HEK293 (cell line): Measurements from ENCODE around the gene RNF182.

Experiments used
- IKZF3 ChIP-seq: fragments of 450-650 bp; IDR thresholded peaks from 2 replicates; pipeline ENCODE4 v1.5.0; 2018; ENCODE audit warnings: missing biosample characterization, mild to moderate bottlenecking, missing genetic modification characterization, moderate library complexity
- ZNF132 ChIP-seq: fragments of 450-650 bp; formaldehyde crosslinking; IDR thresholded peaks from 2 replicates; pipeline ENCODE4 v1.5.1; 2017; ENCODE audit warnings: missing biosample characterization, missing genetic modification characterization, borderline replicate concordance
- ZNF223 ChIP-seq: fragments of 450-650 bp; formaldehyde crosslinking; IDR thresholded peaks from 2 replicates; pipeline ENCODE4 v1.5.1; 2016; ENCODE audit warnings: missing biosample characterization, missing genetic modification characterization
- ZNF274 ChIP-seq, 2 experiments: fragments of 200-500 bp in 1 of 2; fragments of 450-650 bp in 1 of 2; sonication (Bioruptor generic) in 1 of 2; formaldehyde crosslinking in 1 of 2; IDR thresholded peaks; 2 replicates each; pipeline versions ENCODE4 v1.5.1 to v1.6.1; 2014 to 2016; ENCODE audit warnings: borderline replicate concordance in 1 of 2, inconsistent platforms in 1 of 2, low read length in 1 of 2, missing biosample characterization in 1 of 2, missing genetic modification characterization in 1 of 2
- ZNF654 ChIP-seq: fragments of 450-650 bp; formaldehyde crosslinking; IDR thresholded peaks from 2 replicates; pipeline ENCODE4 v1.5.1; 2016; ENCODE audit warnings: low read depth, missing biosample characterization, missing genetic modification characterization
- ZNF76 ChIP-seq: fragments of 450-650 bp; formaldehyde crosslinking; IDR thresholded peaks from 2 replicates; pipeline ENCODE4; 2016; ENCODE audit warnings: low read depth, missing biosample characterization, missing genetic modification characterization, borderline replicate concordance
- TF ChIP-seq, protein P1 (sequence below): fragments of 450-650 bp; formaldehyde crosslinking; IDR thresholded peaks from 2 replicates; pipeline ENCODE4 v1.5.1; 2016; ENCODE audit warnings: missing biosample characterization, missing genetic modification characterization

GRCh38 chr6:14022673-14023072, 97.9 kb downstream of the RNF182 start:
- no peak for TF ChIP-seq IKZF3 (tag by site-specific recombination)
- no peak for TF ChIP-seq ZNF76
- no peak for TF ChIP-seq ZNF654
- TF ChIP-seq, protein P1, sequence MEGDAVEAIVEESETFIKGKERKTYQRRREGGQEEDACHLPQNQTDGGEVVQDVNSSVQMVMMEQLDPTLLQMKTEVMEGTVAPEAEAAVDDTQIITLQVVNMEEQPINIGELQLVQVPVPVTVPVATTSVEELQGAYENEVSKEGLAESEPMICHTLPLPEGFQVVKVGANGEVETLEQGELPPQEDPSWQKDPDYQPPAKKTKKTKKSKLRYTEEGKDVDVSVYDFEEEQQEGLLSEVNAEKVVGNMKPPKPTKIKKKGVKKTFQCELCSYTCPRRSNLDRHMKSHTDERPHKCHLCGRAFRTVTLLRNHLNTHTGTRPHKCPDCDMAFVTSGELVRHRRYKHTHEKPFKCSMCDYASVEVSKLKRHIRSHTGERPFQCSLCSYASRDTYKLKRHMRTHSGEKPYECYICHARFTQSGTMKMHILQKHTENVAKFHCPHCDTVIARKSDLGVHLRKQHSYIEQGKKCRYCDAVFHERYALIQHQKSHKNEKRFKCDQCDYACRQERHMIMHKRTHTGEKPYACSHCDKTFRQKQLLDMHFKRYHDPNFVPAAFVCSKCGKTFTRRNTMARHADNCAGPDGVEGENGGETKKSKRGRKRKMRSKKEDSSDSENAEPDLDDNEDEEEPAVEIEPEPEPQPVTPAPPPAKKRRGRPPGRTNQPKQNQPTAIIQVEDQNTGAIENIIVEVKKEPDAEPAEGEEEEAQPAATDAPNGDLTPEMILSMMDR (tag by site-specific recombination) = no peak
- no peak for TF ChIP-seq ZNF274 (IDR thresholded peaks at IDR 0.05; ENCODE audit: low read length)
- TF ChIP-seq ZNF274 (tag by site-specific recombination; IDR thresholded peaks at IDR 0.05; ENCODE audit: borderline replicate concordance) = no peak
- TF ChIP-seq ZNF223 = no peak
- TF ChIP-seq ZNF132 (tag by site-specific recombination) = no peak
